ENCODE data around the gene HEXIM1.
A peak's percentile ranks its signal among the peaks of the same experiment; 100 is the strongest.

Gene HEXIM1

GRCh38 chr17:45104497-45104896 is 43.8 kb upstream of the HEXIM1 start:
- no peak for FAIRE-seq
- TF ChIP-seq SPI1 (IDR thresholded peaks at IDR 0.05; ENCODE audit: low read depth, low read length) = no peak
- TF ChIP-seq PAX5 (IDR thresholded peaks at IDR 0.05; ENCODE audit: insufficient read depth, low read length, severe bottlenecking) = no peak
- no peak for TF ChIP-seq POLR2A (IDR thresholded peaks at IDR 0.05; ENCODE audit: low read depth, low read length)
- TF ChIP-seq TAF1 (IDR thresholded peaks at IDR 0.05; ENCODE audit: low read depth, low read length) = no peak
- TF ChIP-seq POU2F2 (IDR thresholded peaks at IDR 0.05; ENCODE audit: low read depth, low read length) = no peak
- TF ChIP-seq POLR2AphosphoS5 (IDR thresholded peaks at IDR 0.05; ENCODE audit: low read depth, low read length) = no peak
- no peak for DNase-seq (ENCODE audit: insufficient read length, low spot score)

DNA sequence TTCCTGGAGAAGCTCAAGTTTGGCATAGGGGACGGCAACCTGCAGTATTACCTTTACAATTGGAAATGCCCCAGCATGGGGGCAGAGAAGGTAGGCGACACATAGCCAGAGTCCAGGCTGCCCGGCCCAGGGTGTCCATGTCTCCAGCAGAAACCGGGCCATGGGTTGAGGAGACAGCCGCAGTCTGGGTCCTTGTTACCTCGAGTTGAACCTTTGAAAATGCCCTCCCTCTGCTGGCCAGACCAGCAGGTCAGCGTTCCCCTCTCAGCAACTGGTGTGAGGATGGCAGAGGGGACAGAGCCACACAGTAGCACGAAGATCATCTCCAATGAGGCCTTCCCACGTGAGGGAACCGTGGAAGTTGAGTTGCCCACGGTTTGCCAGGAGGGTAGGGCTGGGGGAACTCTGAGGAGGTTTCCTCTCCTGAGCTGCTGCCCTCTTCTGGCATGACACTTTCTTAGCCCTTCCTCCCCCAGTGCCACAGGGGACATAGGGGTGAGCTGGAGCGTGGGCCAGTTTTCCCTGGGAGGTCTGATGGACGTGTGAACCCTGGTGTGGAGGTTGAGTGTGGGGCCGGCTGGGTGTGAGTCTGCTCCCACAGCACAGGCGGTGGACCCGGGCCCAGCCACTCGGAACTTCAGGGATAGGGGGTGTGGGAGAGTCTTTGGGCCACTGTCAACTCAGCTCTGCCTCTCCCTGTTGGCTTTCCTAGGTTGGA is 43.2 kb upstream of the HEXIM1 start:
- 0 out of 2 replicates have a peak, but pooled peaks have one; percentile 26 for TF ChIP-seq POLR2AphosphoS5 (IDR thresholded peaks at IDR 0.05; ENCODE audit: low read depth, low read length)
- no peak for TF ChIP-seq TAF1 (IDR thresholded peaks at IDR 0.05; ENCODE audit: low read depth, low read length)
- DNase-seq (ENCODE audit: insufficient read length, low spot score) = no peak
- FAIRE-seq = no peak

GRCh38 chr17:45106096-45106495 is 42.2 kb upstream of the HEXIM1 start:
- DNase-seq (ENCODE audit: insufficient read length, low spot score) (no peak), FAIRE-seq (no peak)
- TF ChIP-seq POU2F2 (IDR thresholded peaks at IDR 0.05; ENCODE audit: low read depth, low read length) = no peak
- no peak for TF ChIP-seq PAX5 (IDR thresholded peaks at IDR 0.05; ENCODE audit: insufficient read depth, low read length, severe bottlenecking)
- TF ChIP-seq TAF1 (IDR thresholded peaks at IDR 0.05; ENCODE audit: low read depth, low read length) = no peak
- TF ChIP-seq POLR2AphosphoS5 (IDR thresholded peaks at IDR 0.05; ENCODE audit: low read depth, low read length) = no peak
- no peak; the same call in 1 of the 2 replicates for TF ChIP-seq POLR2A (IDR thresholded peaks at IDR 0.05; ENCODE audit: low read depth, low read length)
- no peak for TF ChIP-seq SPI1 (IDR thresholded peaks at IDR 0.05; ENCODE audit: low read depth, low read length)

GRCh38 chr17:45106582-45106981 is 41.7 kb upstream of the HEXIM1 start:
- DNase-seq (ENCODE audit: insufficient read length, low spot score) (no peak), FAIRE-seq (no peak)
- no peak for TF ChIP-seq TAF1 (IDR thresholded peaks at IDR 0.05; ENCODE audit: low read depth, low read length)
- TF ChIP-seq POLR2AphosphoS5 (IDR thresholded peaks at IDR 0.05; ENCODE audit: low read depth, low read length) = no peak
- TF ChIP-seq PAX5 (IDR thresholded peaks at IDR 0.05; ENCODE audit: insufficient read depth, low read length, severe bottlenecking) = no peak
- no peak for TF ChIP-seq POU2F2 (IDR thresholded peaks at IDR 0.05; ENCODE audit: low read depth, low read length)
- no peak for TF ChIP-seq POLR2A (IDR thresholded peaks at IDR 0.05; ENCODE audit: low read depth, low read length)
- no peak for TF ChIP-seq SPI1 (IDR thresholded peaks at IDR 0.05; ENCODE audit: low read depth, low read length)

DNA sequence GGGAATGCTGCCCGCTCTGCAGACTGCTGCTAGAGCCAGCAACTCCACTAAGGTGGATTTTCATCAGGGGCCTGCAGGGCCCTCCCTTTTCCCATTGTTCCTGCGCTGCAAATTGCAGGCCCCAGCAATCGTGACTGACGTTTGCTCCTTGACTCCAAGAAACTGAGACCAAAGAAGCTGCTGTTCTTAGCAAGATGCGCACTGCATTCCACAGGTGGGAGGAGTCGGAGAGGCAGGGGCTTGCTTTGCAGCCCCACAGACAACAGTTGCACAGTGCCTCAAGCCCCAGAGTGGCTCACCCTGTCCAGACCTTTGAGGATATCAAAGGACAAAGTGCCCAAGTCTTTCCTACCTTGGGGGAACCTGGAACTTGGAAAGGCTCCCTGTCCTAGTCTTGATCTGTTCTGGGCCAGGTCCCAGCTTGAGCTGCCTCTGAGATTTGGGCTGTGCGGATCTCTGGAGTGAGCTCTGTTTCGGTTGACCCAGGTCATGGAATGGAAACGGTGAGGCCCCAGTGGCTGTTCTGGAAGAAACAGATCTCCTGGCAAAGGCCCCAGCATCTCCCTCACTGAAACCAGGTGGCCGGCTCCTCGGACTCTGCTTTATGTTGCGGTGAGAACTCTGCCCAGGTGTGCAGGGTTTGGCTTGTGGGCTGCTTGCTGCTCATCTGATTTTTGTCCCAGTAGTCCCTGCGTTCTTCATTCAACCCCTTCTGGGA is 40.8 kb upstream of the HEXIM1 start:
- TF ChIP-seq POU2F2 (IDR thresholded peaks at IDR 0.05; ENCODE audit: low read depth, low read length) (no peak), POLR2A (IDR thresholded peaks at IDR 0.05; ENCODE audit: low read depth, low read length) (no peak)
- no peak for FAIRE-seq
- DNase-seq (ENCODE audit: insufficient read length, low spot score) = no peak

GRCh38 chr17:45108051-45108450 is 40.2 kb upstream of the HEXIM1 start:
- FAIRE-seq (no peak), DNase-seq (ENCODE audit: insufficient read length, low spot score) (no peak)
- TF ChIP-seq POLR2A (IDR thresholded peaks at IDR 0.05; ENCODE audit: low read depth, low read length) = no peak
- no peak for TF ChIP-seq SPI1 (IDR thresholded peaks at IDR 0.05; ENCODE audit: low read depth, low read length)
- no peak for TF ChIP-seq PAX5 (IDR thresholded peaks at IDR 0.05; ENCODE audit: insufficient read depth, low read length, severe bottlenecking)
- TF ChIP-seq POLR2AphosphoS5 (IDR thresholded peaks at IDR 0.05; ENCODE audit: low read depth, low read length) = no peak
- no peak for TF ChIP-seq TAF1 (IDR thresholded peaks at IDR 0.05; ENCODE audit: low read depth, low read length)
- TF ChIP-seq POU2F2 (IDR thresholded peaks at IDR 0.05; ENCODE audit: low read depth, low read length) = no peak

DNA sequence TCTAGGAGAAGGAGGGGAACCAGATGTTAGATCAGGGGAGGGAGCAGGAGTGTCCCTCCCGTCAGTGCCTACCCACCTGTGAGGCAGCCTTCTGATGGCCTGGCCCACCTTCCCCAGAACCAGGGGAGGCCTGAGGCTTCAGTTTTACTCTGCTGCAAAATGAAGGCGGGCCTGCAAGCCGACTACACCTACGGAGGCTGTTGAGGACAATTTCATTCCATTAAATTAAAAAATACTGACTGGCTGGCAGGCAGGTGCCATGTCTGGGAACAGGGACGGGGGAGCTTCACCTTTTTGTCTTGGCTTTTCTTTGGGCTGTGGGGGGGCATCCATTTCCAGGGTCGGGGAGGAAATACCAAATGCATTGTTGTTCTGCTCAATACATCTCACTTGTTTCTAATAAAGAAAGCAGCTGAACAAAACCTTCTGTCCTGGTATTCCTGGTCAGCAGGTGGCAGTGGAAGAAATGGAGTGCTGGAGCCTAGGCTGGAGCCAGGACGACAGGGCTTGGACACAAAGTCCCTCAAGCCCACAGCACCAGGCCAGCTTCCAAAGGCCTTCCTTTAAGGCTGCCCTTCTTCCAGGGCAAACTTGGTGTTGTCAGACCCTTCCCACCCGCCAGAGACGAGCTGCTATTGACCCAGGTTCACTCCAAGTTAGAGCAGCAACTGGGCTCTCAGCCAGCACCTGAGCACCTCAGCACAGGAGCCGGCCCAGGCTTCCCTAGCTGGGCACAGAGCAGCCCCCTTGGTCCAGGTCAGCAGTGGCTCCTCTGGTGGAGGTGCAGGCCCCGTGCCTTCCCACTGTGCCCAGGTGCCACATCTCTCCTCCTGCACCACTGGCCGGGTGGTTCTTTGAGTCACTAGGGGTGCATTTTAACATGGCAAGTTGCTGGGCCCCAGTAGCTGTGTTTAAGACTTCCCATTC is 39.4 kb upstream of the HEXIM1 start:
- FAIRE-seq (no peak), DNase-seq (ENCODE audit: insufficient read length, low spot score) (no peak)
- no peak for TF ChIP-seq POLR2A (IDR thresholded peaks at IDR 0.05; ENCODE audit: low read depth, low read length)
- TF ChIP-seq POU2F2 (IDR thresholded peaks at IDR 0.05; ENCODE audit: low read depth, low read length) = no peak
- no peak for TF ChIP-seq TAF1 (IDR thresholded peaks at IDR 0.05; ENCODE audit: low read depth, low read length)
- TF ChIP-seq POLR2AphosphoS5 (IDR thresholded peaks at IDR 0.05; ENCODE audit: low read depth, low read length) = no peak
- no peak for TF ChIP-seq PAX5 (IDR thresholded peaks at IDR 0.05; ENCODE audit: insufficient read depth, low read length, severe bottlenecking)
- TF ChIP-seq SPI1 (IDR thresholded peaks at IDR 0.05; ENCODE audit: low read depth, low read length) = no peak

- DNase-seq (ENCODE audit: insufficient read length, low spot score) (no peak), FAIRE-seq (no peak)
- TF ChIP-seq POLR2AphosphoS5 (IDR thresholded peaks at IDR 0.05; ENCODE audit: low read depth, low read length) (no peak), POLR2A (IDR thresholded peaks at IDR 0.05; ENCODE audit: low read depth, low read length) (no peak), TAF1 (IDR thresholded peaks at IDR 0.05; ENCODE audit: low read depth, low read length) (no peak), POU2F2 (IDR thresholded peaks at IDR 0.05; ENCODE audit: low read depth, low read length) (no peak), SPI1 (IDR thresholded peaks at IDR 0.05; ENCODE audit: low read depth, low read length) (no peak), PAX5 (IDR thresholded peaks at IDR 0.05; ENCODE audit: insufficient read depth, low read length, severe bottlenecking) (no peak)
These were observed 37.3 kb upstream of the HEXIM1 start for GRCh38 chr17:45110676-45111611.

Data from GM12891 (cell line).